CD4-positive, alpha-beta memory T cell (primary cell): ENCODE measurements around the gene CXCL12. TPM values are rescaled to one million over a fixed set of nuclear protein-coding genes. Genes with fewer than 3 reads are reported as not detected.

Experiments used
- CTCF ChIA-PET: fragments of 350-600 bp; sonication (Branson Sonifier 250); formaldehyde crosslinking; loops from one replicate; lab custom pipeline; 2021; ENCODE audit warnings: inconsistent platforms; ENCODE audit not compliant: partially characterized antibody; lab: Charles Lee
- POLR2A ChIA-PET: fragments of 350-600 bp; sonication (Branson Sonifier 250); formaldehyde crosslinking; loops from one replicate; lab custom pipeline; 2021; ENCODE audit not compliant: partially characterized antibody; lab: Charles Lee
- DNase-seq, 5 donors: peaks; one replicate each; pipeline versions ENCODE4 v3.0.0 to v3.0.0-alpha.2; 2020 to 2022; ENCODE audit warnings: mixed read lengths in 1 of 5
- H3K27ac ChIP-seq: one replicate; pipeline ENCODE4 v1.7.0; 2013; ENCODE audit warnings: low read depth, low read length
- H3K27me3 ChIP-seq: 2 replicates; pipeline ENCODE4 v1.7.0; 2013; ENCODE audit warnings: mild to moderate bottlenecking, low read length, moderate library complexity; ENCODE audit not compliant: insufficient read depth
- H3K36me3 ChIP-seq: 2 replicates; pipeline ENCODE4 v1.7.0; 2013; ENCODE audit warnings: mild to moderate bottlenecking, low read length, moderate library complexity; ENCODE audit not compliant: insufficient read depth
- H3K4me1 ChIP-seq: 2 replicates; pipeline ENCODE4 v1.7.0; 2013; ENCODE audit warnings: mild to moderate bottlenecking, low read length, moderate library complexity; ENCODE audit not compliant: insufficient read depth
- H3K4me3 ChIP-seq, 2 donors: one replicate each; pipeline ENCODE4 v1.7.0; 2013; ENCODE audit warnings: low read length in 2 of 2, mild to moderate bottlenecking in 1 of 2
- H3K9me3 ChIP-seq, 2 donors: one replicate each; pipeline ENCODE4 v1.7.0; 2013; ENCODE audit warnings: low read length in 2 of 2, control low read depth in 1 of 2; ENCODE audit not compliant: control insufficient read depth in 1 of 2
- H3K27ac Mint-ChIP-seq, 7 donors: one replicate each; pipeline ENCODE4 v1.8.0; 2020 to 2021; ENCODE audit warnings: mixed read lengths in 7 of 7, mild to moderate bottlenecking in 6 of 7, inconsistent platforms in 3 of 7, moderate library complexity in 3 of 7
- H3K27me3 Mint-ChIP-seq, 2 donors: one replicate each; pipeline ENCODE4 v1.8.0; 2020 to 2021; ENCODE audit warnings: mixed read lengths in 2 of 2
- H3K36me3 Mint-ChIP-seq, 2 donors: one replicate each; pipeline ENCODE4 v1.8.0; 2020 to 2021; ENCODE audit warnings: mixed read lengths in 2 of 2, inconsistent platforms in 1 of 2, mild to moderate bottlenecking in 1 of 2
- H3K4me1 Mint-ChIP-seq, 4 donors: one replicate each; pipeline ENCODE4 v1.8.0; 2020 to 2021; ENCODE audit warnings: mixed read lengths in 4 of 4, mild to moderate bottlenecking in 1 of 4
- H3K4me3 Mint-ChIP-seq, 8 donors: one replicate each; pipeline ENCODE4 v1.8.0; 2020 to 2021; ENCODE audit warnings: mixed read lengths in 8 of 8, mild to moderate bottlenecking in 7 of 8, moderate library complexity in 6 of 8, inconsistent platforms in 3 of 8
- H3K9me3 Mint-ChIP-seq, 8 donors: one replicate each; pipeline ENCODE4 v1.8.0; 2020 to 2021; ENCODE audit warnings: mixed read lengths in 8 of 8, mild to moderate bottlenecking in 5 of 8, inconsistent platforms in 3 of 8, moderate library complexity in 1 of 8
- intact Hi-C: fragments of 100-400 bp; cut with micrococcal nuclease; formaldehyde crosslinking; loops from one replicate; pipeline ENCODE4 v1.15.1; 2023
- polyA plus RNA-seq, 2 donors: library from polyadenylated mRNA; unstranded; fragments of 300-500 nt; fragmentation: Illumina TruSeq; gene quantifications; one replicate each; pipeline ENCODE4 v1.2.3, GENCODE V29; 2021
- total RNA-seq, 2 experiments: library from RNA; stranded (reverse); gene quantifications; one replicate each; pipeline ENCODE4 v1.2.3, GENCODE V29; 2021

The CXCL12 gene
- total and polyA plus RNA-seq, 4 experiments from 2014 or later = not detected

DNA sequence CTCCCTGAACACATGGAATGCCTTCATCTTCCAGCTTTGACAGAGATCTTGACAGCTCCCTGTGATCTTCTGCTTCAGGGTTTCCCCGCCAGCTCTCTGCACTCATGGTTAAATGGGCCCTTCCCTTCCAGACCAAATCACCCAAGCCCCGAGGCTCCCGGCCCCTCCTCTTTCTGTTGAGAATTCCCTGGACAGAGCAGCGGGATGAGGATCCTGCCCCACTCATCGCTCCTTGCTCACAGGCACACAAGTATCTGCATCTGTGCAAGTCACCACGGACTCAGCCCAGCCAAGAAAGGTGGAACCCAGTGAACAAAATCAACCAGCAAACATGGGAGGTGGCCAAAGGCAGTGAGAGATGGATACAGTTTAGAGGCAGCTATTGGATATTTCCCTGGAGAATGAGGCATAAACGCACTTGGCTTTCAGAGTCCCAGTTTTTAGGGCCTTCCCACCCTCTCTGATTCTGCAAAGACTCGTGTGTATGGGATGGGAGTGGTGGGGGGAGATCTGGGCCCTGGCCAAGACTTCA is 37.7 kb upstream of the CXCL12 start:
- Histone ChIP-seq H3K4me3 (no peak overlapping the region), H3K4me1 (no peaks in the 10 kb centered on the region), H3K27ac (no peak overlapping the region), H3K36me3 (no peaks in the 10 kb centered on the region), H3K9me3 (no peaks in the 10 kb centered on the region), H3K27me3 (no peaks in the 10 kb centered on the region)
- POLR2A ChIA-PET = no interaction called here
- CTCF ChIA-PET = no interaction called here
- Mint-ChIP-seq H3K27me3 (no peaks in the 10 kb centered on the region), H3K4me3 (no peak overlapping the region), H3K27ac (peak overlapping the region in 1 of 7 donors; percentile 6), H3K36me3 (no peaks in the 10 kb centered on the region), H3K4me1 (peaks cover 0 to 11% (median 1%) of the 10 kb centered on the region in 4 donors), H3K9me3 (no peaks in the 10 kb centered on the region)
- no peak for DNase-seq
- intact Hi-C loops = no loop called here

- DNase-seq = no peak
- ChIA-PET POLR2A (no interaction called here), CTCF (no interaction called here)
- Mint-ChIP-seq H3K27me3 (peaks cover 0 to 3% of the 10 kb centered on the region in 2 donors), H3K4me1 (peaks cover 0 to 11% (median 1%) of the 10 kb centered on the region in 4 donors), H3K4me3 (no peak overlapping the region), H3K9me3 (no peaks in the 10 kb centered on the region), H3K27ac (peak overlapping the region in 1 of 7 donors; percentile 6), H3K36me3 (no peaks in the 10 kb centered on the region)
- Histone ChIP-seq H3K27me3 (no peaks in the 10 kb centered on the region), H3K4me1 (no peaks in the 10 kb centered on the region), H3K27ac (no peak overlapping the region), H3K4me3 (no peak overlapping the region), H3K36me3 (no peaks in the 10 kb centered on the region), H3K9me3 (no peaks in the 10 kb centered on the region)
- intact Hi-C loops = no loop called here
Observed at GRCh38 chr10:44422153-44422552, 37.3 kb upstream of the CXCL12 start.

GRCh38 chr10:44419790-44420549 is 35.1 kb upstream of the CXCL12 start:
- Mint-ChIP-seq H3K36me3 (no peaks in the 10 kb centered on the region), H3K9me3 (peaks cover 0 to 2% (median 0%) of the 10 kb centered on the region in 8 donors), H3K27ac (peak overlapping the region in 1 of 7 donors; percentile 67), H3K4me3 (no peak overlapping the region), H3K27me3 (peaks cover 3 to 5% of the 10 kb centered on the region in 2 donors), H3K4me1 (peaks cover 0 to 11% (median 1%) of the 10 kb centered on the region in 4 donors)
- H3K9me3 ChIP-seq = no peaks in the 10 kb centered on the region
- no peak for DNase-seq
- no peaks in the 10 kb centered on the region for H3K36me3 ChIP-seq
- no peaks in the 10 kb centered on the region for H3K4me1 ChIP-seq
- POLR2A ChIA-PET = no interaction called here
- intact Hi-C loops = no loop called here
- no peaks in the 10 kb centered on the region for H3K27me3 ChIP-seq
- no peak overlapping the region for H3K27ac ChIP-seq
- H3K4me3 ChIP-seq = no peak overlapping the region
- CTCF ChIA-PET = no interaction called here

DNA sequence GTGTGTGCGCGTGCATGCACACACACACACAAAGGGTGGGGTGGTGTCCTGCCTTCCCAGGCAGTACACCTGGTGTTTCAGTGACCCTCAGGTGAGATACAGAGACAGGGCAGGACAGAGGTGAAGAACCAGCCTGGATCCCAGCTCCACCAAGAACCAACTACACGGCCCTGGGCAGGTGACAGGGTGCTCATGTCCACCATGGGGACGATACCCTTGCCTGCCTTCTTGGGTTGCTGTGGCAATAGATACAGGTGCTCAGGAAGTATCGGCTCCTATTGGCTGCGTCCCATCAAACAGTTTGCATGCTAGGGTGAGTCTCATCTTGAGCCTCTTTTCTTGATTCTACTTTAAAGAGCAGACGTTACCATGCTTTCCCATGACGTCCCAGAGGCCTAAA is 33.7 kb upstream of the CXCL12 start:
- Mint-ChIP-seq H3K27me3 (peaks cover 3 to 6% of the 10 kb centered on the region in 2 donors), H3K4me1 (peaks cover 0 to 11% (median 1%) of the 10 kb centered on the region in 4 donors), H3K27ac (no peak overlapping the region), H3K9me3 (peaks cover 0 to 2% (median 0%) of the 10 kb centered on the region in 8 donors), H3K36me3 (no peaks in the 10 kb centered on the region), H3K4me3 (no peak overlapping the region)
- intact Hi-C loops = no loop called here
- Histone ChIP-seq H3K27ac (no peak overlapping the region), H3K9me3 (no peaks in the 10 kb centered on the region), H3K27me3 (no peaks in the 10 kb centered on the region), H3K4me1 (no peaks in the 10 kb centered on the region), H3K36me3 (no peaks in the 10 kb centered on the region), H3K4me3 (no peak overlapping the region)
- ChIA-PET CTCF (no interaction called here), POLR2A (no interaction called here)
- DNase-seq = no peak

DNA sequence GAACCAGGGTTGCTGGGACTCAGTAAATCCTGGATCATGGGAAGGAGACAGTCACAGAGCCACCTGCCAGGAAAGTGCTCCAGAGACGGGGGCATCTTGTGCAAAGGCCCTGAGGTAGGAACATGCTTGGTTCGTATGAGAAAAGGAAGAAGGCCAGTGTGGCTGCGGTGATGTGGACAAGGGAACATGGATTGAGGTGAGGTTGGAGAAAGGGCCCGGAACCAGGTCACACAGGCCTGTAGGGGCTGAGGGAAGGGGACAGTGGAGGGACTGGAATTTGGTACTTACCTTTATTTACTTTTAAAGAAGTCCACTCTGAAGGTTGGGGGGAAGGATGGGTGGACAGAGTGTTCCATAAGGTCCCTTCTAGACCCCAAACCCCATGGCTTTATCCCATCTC is 32.9 kb upstream of the CXCL12 start:
- H3K4me1 ChIP-seq = no peaks in the 10 kb centered on the region
- ChIA-PET POLR2A (no interaction called here), CTCF (no interaction called here)
- Mint-ChIP-seq H3K27ac (no peak overlapping the region), H3K27me3 (peaks cover 3 to 8% of the 10 kb centered on the region in 2 donors), H3K36me3 (no peaks in the 10 kb centered on the region), H3K4me1 (peaks cover 0 to 11% (median 1%) of the 10 kb centered on the region in 4 donors), H3K4me3 (no peak overlapping the region), H3K9me3 (peaks cover 0 to 2% (median 0%) of the 10 kb centered on the region in 8 donors)
- DNase-seq = no peak
- H3K27ac ChIP-seq = no peak overlapping the region
- H3K4me3 ChIP-seq = no peak overlapping the region
- intact Hi-C loops = no loop called here
- no peaks in the 10 kb centered on the region for H3K36me3 ChIP-seq
- H3K27me3 ChIP-seq = no peaks in the 10 kb centered on the region
- H3K9me3 ChIP-seq = no peaks in the 10 kb centered on the region

DNA sequence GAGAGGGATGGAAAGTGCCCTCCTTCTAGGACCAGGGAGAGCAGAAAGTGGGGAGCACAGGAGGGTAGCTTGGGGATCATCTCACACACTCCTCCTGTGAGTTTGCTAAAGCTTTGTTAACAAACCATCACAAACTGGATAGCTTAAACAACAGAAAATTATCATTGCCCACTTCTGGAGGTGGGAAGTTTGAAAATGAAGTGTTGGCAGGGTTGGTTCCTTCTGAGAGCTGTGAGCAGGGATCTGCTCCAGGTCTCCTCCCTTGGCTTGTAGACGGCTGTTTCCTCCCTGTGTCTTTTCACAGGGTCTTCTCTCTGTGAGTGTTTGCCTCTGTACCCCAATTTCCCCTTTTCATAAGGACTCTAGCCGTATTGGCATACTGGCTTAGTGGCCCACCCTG is 32.0 kb upstream of the CXCL12 start:
- Histone ChIP-seq H3K27ac (no peak overlapping the region), H3K4me3 (no peak overlapping the region), H3K9me3 (no peaks in the 10 kb centered on the region), H3K36me3 (no peaks in the 10 kb centered on the region), H3K4me1 (no peaks in the 10 kb centered on the region), H3K27me3 (no peaks in the 10 kb centered on the region)
- intact Hi-C loops = no loop called here
- no peak for DNase-seq
- H3K4me3 Mint-ChIP-seq = no peak overlapping the region
- peaks cover 0 to 11% (median 1%) of the 10 kb centered on the region in 4 donors for H3K4me1 Mint-ChIP-seq
- peaks cover 0 to 8% (median 0%) of the 10 kb centered on the region in 8 donors for H3K9me3 Mint-ChIP-seq
- no peak overlapping the region for H3K27ac Mint-ChIP-seq
- ChIA-PET POLR2A (no interaction called here), CTCF (no interaction called here)
- peaks cover 4 to 8% of the 10 kb centered on the region in 2 donors for H3K27me3 Mint-ChIP-seq
- no peaks in the 10 kb centered on the region for H3K36me3 Mint-ChIP-seq

GRCh38 chr10:44416021-44416771 is 31.3 kb upstream of the CXCL12 start:
- POLR2A ChIA-PET = no interaction called here
- H3K36me3 Mint-ChIP-seq = no peaks in the 10 kb centered on the region

More at GRCh38 chr10:44416021-44416771, 31.3 kb upstream of the CXCL12 start:
- H3K9me3 Mint-ChIP-seq = peaks cover 0 to 12% (median 1%) of the 10 kb centered on the region in 8 donors
- Histone ChIP-seq H3K27me3 (no peaks in the 10 kb centered on the region), H3K9me3 (no peaks in the 10 kb centered on the region), H3K4me3 (no peak overlapping the region), H3K4me1 (no peaks in the 10 kb centered on the region), H3K27ac (no peak overlapping the region), H3K36me3 (no peaks in the 10 kb centered on the region)
- no peak for DNase-seq
- peaks cover 0 to 11% (median 1%) of the 10 kb centered on the region in 4 donors for H3K4me1 Mint-ChIP-seq
- CTCF ChIA-PET = no interaction called here
- intact Hi-C loops = no loop called here
- no peak overlapping the region for H3K27ac Mint-ChIP-seq
- H3K27me3 Mint-ChIP-seq = peaks cover 8 to 10% of the 10 kb centered on the region in 2 donors
- H3K4me3 Mint-ChIP-seq = no peak overlapping the region
